ENCODE results near the gene DMXL1. TPM values are rescaled to one million over a fixed set of nuclear protein-coding genes. Genes with fewer than 3 reads are reported as not detected.

Gene DMXL1
- total and polyA plus RNA-seq, 2 experiments from 2014 or later: 28.4 to 41.7 TPM

- H2AFZ ChIP-seq: no peak overlapping the region
- DNase-seq (ENCODE audit: low spot score) (no peak), ATAC-seq (no peak)
- H3K79me2 ChIP-seq (replicated peaks; ENCODE audit: insufficient read depth): no peaks in the 10 kb centered on the region
- H3K27ac ChIP-seq (ENCODE audit: low read depth): no peak overlapping the region
- Mint-ChIP-seq H3K4me3 (no peak overlapping the region), H3K36me3 (ENCODE audit: low read depth) (0 out of 3 replicates have a peak, but pooled peaks cover 3% of the 10 kb centered on the region), H3K27me3 (ENCODE audit: insufficient read depth, low read depth, poor library complexity) (no peaks in the 10 kb centered on the region), H3K4me1 (no peaks in the 10 kb centered on the region), H3K27ac (no peak overlapping the region), H3K9me3 (no peaks in the 10 kb centered on the region)
- H3K36me3 ChIP-seq (ENCODE audit: insufficient read depth): no peaks in the 10 kb centered on the region
- H4K20me1 ChIP-seq (replicated peaks; ENCODE audit: insufficient read depth): no peaks in the 10 kb centered on the region
- H3K27me3 ChIP-seq (ENCODE audit: insufficient read depth): no peaks in the 10 kb centered on the region
- no peak overlapping the region for H3K4me2 ChIP-seq
- H3K9me2 ChIP-seq (ENCODE audit: insufficient read depth): no peaks in the 10 kb centered on the region
- H3K4me1 ChIP-seq (ENCODE audit: insufficient read depth): no peaks in the 10 kb centered on the region
- H3K4me3 ChIP-seq: no peak overlapping the region
- H3F3A ChIP-seq (replicated peaks; ENCODE audit: low read depth): no peaks in the 10 kb centered on the region
- no peak for TF ChIP-seq POLR2AphosphoS5 (IDR thresholded peaks at IDR 0.05; ENCODE audit: low read depth)
- TF ChIP-seq ZNF462 (CRISPR knock-in tag; IDR thresholded peaks at IDR 0.05): no peak
- no peak for TF ChIP-seq NANOG (IDR thresholded peaks at IDR 0.05; ENCODE audit: borderline replicate concordance)
- TF ChIP-seq ZNF114 (CRISPR knock-in tag; IDR thresholded peaks at IDR 0.05): no peak
- no peak for TF ChIP-seq EZH2 (IDR thresholded peaks at IDR 0.05; ENCODE audit: low read depth, unreplicated experiment)
- TF ChIP-seq JUNB (IDR thresholded peaks at IDR 0.05; ENCODE audit: unreplicated experiment): no peak
- TF ChIP-seq CREB1 (CRISPR knock-in tag; IDR thresholded peaks at IDR 0.05; ENCODE audit: low read depth): no peak
- no peak for TF ChIP-seq STAT1 (IDR thresholded peaks at IDR 0.05; ENCODE audit: unreplicated experiment)
- TF ChIP-seq ZNF331 (CRISPR knock-in tag; IDR thresholded peaks at IDR 0.05; ENCODE audit: low read depth): no peak
- TF ChIP-seq REST (IDR thresholded peaks at IDR 0.05; ENCODE audit: unreplicated experiment): no peak
- no peak for TF ChIP-seq CTCF (conservative IDR thresholded peaks at IDR 0.05; ENCODE audit: low read depth in 2 of 2)
- no peak for TF ChIP-seq EZH2phosphoT487 (IDR thresholded peaks at IDR 0.05; ENCODE audit: unreplicated experiment)
- no peak for TF ChIP-seq ETS1 (IDR thresholded peaks at IDR 0.05)
Measured at GRCh38 chr5:119220576-119221197, 149.8 kb downstream of the DMXL1 start.
